SK-N-SH (cell line): Measurements from ENCODE around the gene APEH. TPM values are rescaled to one million over a fixed set of nuclear protein-coding genes. Genes with fewer than 3 reads are reported as not detected.

Source experiments
- CTCF ChIA-PET: fragments of 300-600, 350-600 bp; formaldehyde crosslinking; extraction: SDS; loops from one replicate; lab custom pipeline; 2021; lab: Yijun Ruan, JAX
- POLR2A ChIA-PET: fragments of 350-600 bp; sonication (Branson Sonifier 250); formaldehyde crosslinking; extraction: SDS; loops from one replicate; lab custom pipeline; 2020; ENCODE audit warnings: antibody characterized with exemption, inconsistent platforms; lab: Yijun Ruan, JAX
- DNase-seq: peaks from one replicate; pipeline ENCODE4 v3.0.0; 2012
- H2AFZ ChIP-seq: fragments of 200-600 bp; sonication (generic); 2 replicates; pipeline ENCODE4 v1.8.1; 2016; ENCODE audit warnings: antibody characterized with exemption, mild to moderate bottlenecking, low read depth
- H3F3A ChIP-seq: fragments of 200-600 bp; sonication (generic); replicated peaks from 2 replicates; pipeline ENCODE3; 2016; ENCODE audit warnings: antibody characterized with exemption, mild to moderate bottlenecking; ENCODE audit not compliant: insufficient read depth
- H3K27ac ChIP-seq, 2 experiments: fragments of 200-500 bp in 1 of 2; fragments of 200-600 bp in 1 of 2; sonication (Bioruptor generic) in 1 of 2; sonication (generic), shearing (Covaris generic) in 1 of 2; 2 replicates each; pipeline versions ENCODE4 v1.5.1 to v1.6.1; 2014 to 2016; ENCODE audit warnings: low read depth in 2 of 2, inconsistent platforms in 1 of 2, low read length in 1 of 2, mild to moderate bottlenecking in 1 of 2, mixed read lengths in 1 of 2
- H3K27me3 ChIP-seq: fragments of 200-600 bp; sonication (generic), shearing (Covaris generic); 2 replicates; pipeline ENCODE4 v1.6.1; 2016; ENCODE audit warnings: mixed run types; ENCODE audit not compliant: insufficient read depth
- H3K36me3 ChIP-seq, 2 experiments: fragments of 200-500 bp in 1 of 2; fragments of 200-600 bp in 1 of 2; sonication (Bioruptor generic) in 1 of 2; sonication (generic) in 1 of 2; replicated peaks in 1 of 2; 2 replicates each; pipeline versions ENCODE3 to v1.5.1; 2014 to 2016; ENCODE audit warnings: low read length in 1 of 2, mild to moderate bottlenecking in 1 of 2; ENCODE audit not compliant: insufficient read depth in 2 of 2, control insufficient read depth in 1 of 2
- H3K4me1 ChIP-seq, 2 experiments: fragments of 200-500 bp in 1 of 2; fragments of 200-600 bp in 1 of 2; sonication (Bioruptor generic) in 1 of 2; sonication (generic), shearing (Covaris generic) in 1 of 2; 2 replicates each; pipeline versions ENCODE4 v1.5.1 to v1.6.1; 2014 to 2016; ENCODE audit warnings: low read depth in 1 of 2, low read length in 1 of 2, mixed run types in 1 of 2; ENCODE audit not compliant: insufficient read depth in 2 of 2, control insufficient read depth in 1 of 2
- H3K4me2 ChIP-seq: fragments of 200-600 bp; sonication (generic), shearing (Covaris generic); 2 replicates; pipeline ENCODE4 v1.6.1; 2017; ENCODE audit warnings: mixed run types
- H3K4me3 ChIP-seq, 2 experiments: fragments of 200-500 bp in 1 of 2; fragments of 200-600 bp in 1 of 2; sonication (Bioruptor generic) in 1 of 2; sonication (generic), shearing (Covaris generic) in 1 of 2; 2 replicates each; pipeline versions ENCODE4 v1.5.1 to v1.8.1; 2014 to 2016; ENCODE audit warnings: low read depth in 2 of 2, inconsistent platforms in 1 of 2, low read length in 1 of 2, mild to moderate bottlenecking in 1 of 2, mixed read lengths in 1 of 2, moderate library complexity in 1 of 2
- H3K79me2 ChIP-seq: fragments of 200-600 bp; sonication (generic); 2 replicates; pipeline ENCODE4 v1.8.1; 2017; ENCODE audit warnings: mild to moderate bottlenecking; ENCODE audit not compliant: insufficient read depth
- H3K9ac ChIP-seq: fragments of 200-600 bp; sonication (generic); 2 replicates; pipeline ENCODE4 v1.6.1; 2017; ENCODE audit warnings: mixed run types
- H3K9me2 ChIP-seq: fragments of 200-600 bp; sonication (generic); 2 replicates; pipeline ENCODE4 v1.6.1; 2017; ENCODE audit warnings: mixed run types
- H3K9me3 ChIP-seq: fragments of 200-600 bp; sonication (generic); 2 replicates; pipeline ENCODE4 v1.6.1; 2017; ENCODE audit warnings: mixed run types, mild to moderate bottlenecking, moderate library complexity
- H4K20me1 ChIP-seq: fragments of 200-600 bp; sonication (generic); 2 replicates; pipeline ENCODE4 v1.6.1; 2017; ENCODE audit warnings: mild to moderate bottlenecking, mixed run types; ENCODE audit not compliant: insufficient read depth
- EP300 ChIP-seq, 2 experiments: IDR thresholded peaks; 2 replicates each; pipeline versions ENCODE4 v1.4.0 to v1.6.1; 2012; ENCODE audit warnings: borderline replicate concordance in 1 of 2, low read depth in 1 of 2, low read length in 1 of 2
- FOSL2 ChIP-seq: IDR thresholded peaks from 2 replicates; pipeline ENCODE4 v1.4.0; 2012; ENCODE audit warnings: low read depth, mild to moderate bottlenecking, moderate library complexity, borderline replicate concordance
- FOXJ3 ChIP-seq: sonication (generic); formaldehyde crosslinking; IDR thresholded peaks from 2 replicates; pipeline ENCODE4 v1.5.1; 2020; ENCODE audit warnings: mild to moderate bottlenecking, missing genetic modification reagents
- GABPA ChIP-seq: IDR thresholded peaks from 2 replicates; pipeline ENCODE4 v1.4.0; 2012; ENCODE audit warnings: low read depth, mild to moderate bottlenecking
- GATA2 ChIP-seq: sonication (generic); formaldehyde crosslinking; IDR thresholded peaks from 2 replicates; pipeline ENCODE4 v1.5.0; 2020; ENCODE audit warnings: mild to moderate bottlenecking, missing genetic modification reagents
- MEF2A ChIP-seq: IDR thresholded peaks from 2 replicates; pipeline ENCODE4 v1.4.0; 2012; ENCODE audit warnings: low read depth, borderline replicate concordance
- MXI1 ChIP-seq: IDR thresholded peaks from 2 replicates; pipeline ENCODE4 v1.6.1; 2012; ENCODE audit warnings: mild to moderate bottlenecking, low read depth, low read length, improper control_type of control experiment
- NFIC ChIP-seq: IDR thresholded peaks from 2 replicates; pipeline ENCODE4 v1.4.0; 2012; ENCODE audit warnings: borderline replicate concordance
- NRF1 ChIP-seq: IDR thresholded peaks from 2 replicates; pipeline ENCODE4 v1.6.1; 2012; ENCODE audit warnings: low read depth, mild to moderate bottlenecking, low read length
- RAD21 ChIP-seq: IDR thresholded peaks from 2 replicates; pipeline ENCODE4 v1.6.1; 2012; ENCODE audit warnings: mild to moderate bottlenecking, low read length
- RXRA ChIP-seq: IDR thresholded peaks from 2 replicates; pipeline ENCODE4 v1.4.0; 2012; ENCODE audit warnings: low read depth, mild to moderate bottlenecking, borderline replicate concordance
- SIN3A ChIP-seq: IDR thresholded peaks from 2 replicates; pipeline ENCODE4 v1.6.1; 2012; ENCODE audit warnings: low read depth, mild to moderate bottlenecking, low read length, moderate library complexity, borderline replicate concordance
- SMC3 ChIP-seq: IDR thresholded peaks from 2 replicates; pipeline ENCODE4 v1.6.1; 2012; ENCODE audit warnings: low read depth, low read length, improper control_type of control experiment
- TCF12 ChIP-seq: IDR thresholded peaks from 2 replicates; pipeline ENCODE4 v1.4.0; 2012
- YY1 ChIP-seq: IDR thresholded peaks from 2 replicates; pipeline ENCODE4 v1.4.0; 2012; ENCODE audit warnings: low read depth, mild to moderate bottlenecking
- WGBS: methylation state at CpG from one replicate; pipeline ENCODE4 v1.1.6; 2017; ENCODE audit warnings: low lambda C conversion rate; 5-methylcytosine and 5-hydroxymethylcytosine counted together
- polyA plus RNA-seq, 3 experiments: library from polyadenylated mRNA; depleted of rRNA; stranded (reverse); fragments of >200 nt; gene quantifications; 2 replicates each; pipeline ENCODE4 v1.2.3, GENCODE V29; 2012
- TF ChIP-seq, protein P1 (sequence below): IDR thresholded peaks from 2 replicates; pipeline ENCODE4 v1.4.0; 2012; ENCODE audit warnings: low read depth
- TF ChIP-seq, protein P2 (sequence below): IDR thresholded peaks from 2 replicates; pipeline ENCODE4 v1.4.0; 2012; ENCODE audit warnings: low read depth, borderline replicate concordance
- TF ChIP-seq, protein P3 (sequence below): IDR thresholded peaks from 2 replicates; pipeline ENCODE4 v1.4.0; 2012; ENCODE audit warnings: low read depth, borderline replicate concordance

The APEH gene
- polyA plus RNA-seq, 1 of the 3 experiments (the other 2 are of a cell fraction) = 112 TPM

DNA sequence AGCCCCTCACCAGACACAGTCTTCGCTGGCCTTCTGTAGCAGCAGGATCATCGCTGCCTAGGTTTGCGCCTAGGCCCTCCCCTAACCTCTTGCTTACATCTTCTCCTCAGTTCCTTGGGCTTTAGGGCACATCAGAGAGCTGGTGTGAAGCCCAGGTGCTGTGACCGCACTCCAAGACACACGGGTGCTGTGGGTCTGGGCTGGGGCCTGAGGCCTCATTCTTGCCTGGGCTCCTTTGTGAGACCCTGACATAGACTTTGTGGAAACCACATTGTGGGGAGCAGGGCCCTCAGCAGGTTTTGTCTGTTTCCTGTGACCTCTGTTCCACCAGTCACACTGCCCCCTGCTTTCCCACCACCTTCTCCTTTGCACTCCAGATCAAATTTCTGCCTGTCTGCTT is 37.3 kb downstream of the APEH start:
- no peaks in the 10 kb centered on the region for H3K9me2 ChIP-seq
- no peaks in the 10 kb centered on the region for H3K9me3 ChIP-seq
- TF ChIP-seq GABPA (no peak), TCF12 (no peak), FOSL2 (no peak), NRF1 (no peak), SIN3A (no peak), FOXJ3 (CRISPR knock-in tag) (no peak), RAD21 (no peak), RXRA (no peak), NFIC (no peak)
- TF ChIP-seq, protein P1, sequence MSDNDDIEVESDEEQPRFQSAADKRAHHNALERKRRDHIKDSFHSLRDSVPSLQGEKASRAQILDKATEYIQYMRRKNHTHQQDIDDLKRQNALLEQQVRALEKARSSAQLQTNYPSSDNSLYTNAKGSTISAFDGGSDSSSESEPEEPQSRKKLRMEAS = no peak
- TF ChIP-seq, protein P2, sequence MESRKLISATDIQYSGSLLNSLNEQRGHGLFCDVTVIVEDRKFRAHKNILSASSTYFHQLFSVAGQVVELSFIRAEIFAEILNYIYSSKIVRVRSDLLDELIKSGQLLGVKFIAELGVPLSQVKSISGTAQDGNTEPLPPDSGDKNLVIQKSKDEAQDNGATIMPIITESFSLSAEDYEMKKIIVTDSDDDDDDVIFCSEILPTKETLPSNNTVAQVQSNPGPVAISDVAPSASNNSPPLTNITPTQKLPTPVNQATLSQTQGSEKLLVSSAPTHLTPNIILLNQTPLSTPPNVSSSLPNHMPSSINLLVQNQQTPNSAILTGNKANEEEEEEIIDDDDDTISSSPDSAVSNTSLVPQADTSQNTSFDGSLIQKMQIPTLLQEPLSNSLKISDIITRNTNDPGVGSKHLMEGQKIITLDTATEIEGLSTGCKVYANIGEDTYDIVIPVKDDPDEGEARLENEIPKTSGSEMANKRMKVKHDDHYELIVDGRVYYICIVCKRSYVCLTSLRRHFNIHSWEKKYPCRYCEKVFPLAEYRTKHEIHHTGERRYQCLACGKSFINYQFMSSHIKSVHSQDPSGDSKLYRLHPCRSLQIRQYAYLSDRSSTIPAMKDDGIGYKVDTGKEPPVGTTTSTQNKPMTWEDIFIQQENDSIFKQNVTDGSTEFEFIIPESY = no peak
- H3K27me3 ChIP-seq = no peaks in the 10 kb centered on the region
- H3K79me2 ChIP-seq = no peaks in the 10 kb centered on the region
- POLR2A ChIA-PET = interaction anchor here (1.2 kb wide), 1 partner anchor 12 kb away, joined by 4 read pairs; the partner anchor contains the start of gene GMPPB
- no peak overlapping the region for H3K4me3 ChIP-seq
- no peaks in the 10 kb centered on the region for H4K20me1 ChIP-seq
- H3K9ac ChIP-seq = no peak overlapping the region
- H3F3A ChIP-seq = no peaks in the 10 kb centered on the region
- CTCF ChIA-PET = interaction anchor here (0.5 to 1.9 kb wide), 7 partner anchors 8 to 172 kb away, joined by 3 to 14 read pairs (median 3); no protein-coding TSS in a partner anchor
- H3K36me3 ChIP-seq = peaks cover 8 to 14% of the 10 kb centered on the region in 2 experiments
- H3K4me2 ChIP-seq = no peak overlapping the region
- no peak overlapping the region for H2AFZ ChIP-seq
- H3K27ac ChIP-seq = no peak overlapping the region
- DNase-seq = no peak
- WGBS = 97% methylated on average over 3 of the region's 5 CpGs
- no peaks in the 10 kb centered on the region for H3K4me1 ChIP-seq

DNA sequence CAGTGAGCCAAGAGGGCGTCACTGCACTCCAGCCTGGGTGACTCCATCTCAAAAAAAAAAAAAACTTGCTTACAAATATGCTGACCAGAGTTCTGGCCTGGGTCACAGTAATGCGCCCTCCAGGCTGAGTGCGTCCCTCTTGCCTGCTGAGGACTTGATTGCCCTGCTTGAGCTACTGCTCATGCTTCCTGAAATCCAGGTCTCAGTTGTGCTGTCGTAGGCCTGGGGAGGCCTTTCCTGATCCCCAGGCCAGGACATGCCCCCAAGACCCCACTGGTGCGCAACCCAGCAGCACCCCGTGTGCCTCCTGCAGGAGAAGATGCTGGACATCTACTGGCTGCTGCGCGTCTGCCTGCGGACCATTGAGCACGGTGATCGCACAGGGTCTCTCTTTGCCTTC is 38.0 kb downstream of the APEH start:
- no peaks in the 10 kb centered on the region for H3F3A ChIP-seq
- no peaks in the 10 kb centered on the region for H4K20me1 ChIP-seq
- H3K36me3 ChIP-seq = peaks cover 8 to 16% of the 10 kb centered on the region in 2 experiments
- H3K4me1 ChIP-seq = no peaks in the 10 kb centered on the region
- H3K27me3 ChIP-seq = no peaks in the 10 kb centered on the region
- no peaks in the 10 kb centered on the region for H3K9me3 ChIP-seq
- 98% methylated on average over 4 of the region's 11 CpGs for WGBS
- no peaks in the 10 kb centered on the region for H3K79me2 ChIP-seq
- no peak for DNase-seq
- no peak overlapping the region for H3K4me2 ChIP-seq
- CTCF ChIA-PET = interaction anchor here (0.9 to 1.9 kb wide), 5 partner anchors 9 to 173 kb away, joined by 3 to 14 read pairs (median 4); no protein-coding TSS in a partner anchor
- no peak overlapping the region for H2AFZ ChIP-seq
- H3K27ac ChIP-seq = no peak overlapping the region
- POLR2A ChIA-PET = interaction anchor here (0.9 to 1.2 kb wide), 2 partner anchors 11 to 173 kb away, joined by 4 read pairs; partner anchors contain the start of gene GMPPB
- H3K9me2 ChIP-seq = no peaks in the 10 kb centered on the region
- TF ChIP-seq, protein P3, sequence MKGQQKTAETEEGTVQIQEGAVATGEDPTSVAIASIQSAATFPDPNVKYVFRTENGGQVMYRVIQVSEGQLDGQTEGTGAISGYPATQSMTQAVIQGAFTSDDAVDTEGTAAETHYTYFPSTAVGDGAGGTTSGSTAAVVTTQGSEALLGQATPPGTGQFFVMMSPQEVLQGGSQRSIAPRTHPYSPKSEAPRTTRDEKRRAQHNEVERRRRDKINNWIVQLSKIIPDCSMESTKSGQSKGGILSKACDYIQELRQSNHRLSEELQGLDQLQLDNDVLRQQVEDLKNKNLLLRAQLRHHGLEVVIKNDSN = no peak
- TF ChIP-seq SIN3A = no peak
- no peak for TF ChIP-seq NFIC
- no peak for TF ChIP-seq SMC3
- no peak for TF ChIP-seq MEF2A
- TF ChIP-seq TCF12 = no peak
- TF ChIP-seq RXRA = no peak
- no peak for TF ChIP-seq GATA2 (CRISPR knock-in tag)
- TF ChIP-seq EP300 (IDR thresholded peaks at IDR 0.05; ENCODE audit: borderline replicate concordance in 1 of 2, low read depth in 1 of 2, low read length in 1 of 2) = no peak
- no peak for TF ChIP-seq YY1
- TF ChIP-seq MXI1 = no peak
- TF ChIP-seq FOXJ3 (CRISPR knock-in tag) = no peak
- H3K4me3 ChIP-seq = no peak overlapping the region
- no peak overlapping the region for H3K9ac ChIP-seq
